GM23248 (cell line): ENCODE measurements around the gene EFCAB13.

ENCODE experiments used
- EZH2 ChIP-seq: fragments of 200-600 bp; sonication (generic); IDR thresholded peaks from 2 replicates; pipeline ENCODE4 v1.6.1; 2018; ENCODE audit warnings: antibody characterized with exemption, mild to moderate bottlenecking; ENCODE audit not compliant: insufficient read depth, poor library complexity, severe bottlenecking
- EZH2phosphoT487 ChIP-seq: fragments of 200-600 bp; sonication (generic); IDR thresholded peaks from 2 replicates; pipeline ENCODE4 v1.6.1; 2018; ENCODE audit warnings: antibody characterized with exemption, moderate library complexity, mild to moderate bottlenecking, low read depth; ENCODE audit not compliant: insufficient read depth

DNA sequence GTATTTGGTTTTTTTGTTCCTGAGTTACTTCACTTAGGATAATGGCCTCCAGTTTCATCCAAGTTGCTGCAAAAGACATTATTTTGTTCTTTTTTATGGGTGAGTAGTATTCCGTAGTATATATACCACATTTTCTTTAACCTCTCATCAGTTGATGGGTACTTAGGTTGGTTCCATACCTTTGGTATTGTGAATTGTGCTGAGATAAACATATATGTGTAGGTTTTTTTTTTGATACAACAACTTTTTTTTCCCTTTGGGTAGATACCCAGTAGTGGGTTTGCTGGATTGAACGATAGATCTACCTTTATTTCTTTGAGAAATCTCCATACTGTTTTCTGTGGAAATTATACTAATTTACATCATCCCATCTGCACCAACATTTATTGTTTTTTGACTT is 6.8 kb downstream of the EFCAB13 start:
- TF ChIP-seq EZH2 (no peak), EZH2phosphoT487 (no peak)
